HL-60 (cell line): Measurements from ENCODE around the gene SMAD9.

Source experiments
- GABPA ChIP-seq: IDR thresholded peaks from 2 replicates; pipeline ENCODE4 v1.6.1; 2012; ENCODE audit warnings: low read depth
- POLR2AphosphoS5 ChIP-seq: IDR thresholded peaks from 2 replicates; pipeline ENCODE4 v1.6.1; 2012; ENCODE audit warnings: low read depth
- TF ChIP-seq, protein P1 (sequence below): IDR thresholded peaks from one replicate; pipeline ENCODE4 v1.5.1; 2011; ENCODE audit warnings: low read length, control low read depth, inconsistent platforms; ENCODE audit not compliant: insufficient read depth
- TF ChIP-seq, protein P2 (sequence below): IDR thresholded peaks from 2 replicates; pipeline ENCODE4 v1.6.1; 2012; ENCODE audit warnings: low read depth; ENCODE audit not compliant: insufficient replicate concordance

GRCh38 chr13:36907266-36907665, 12.8 kb downstream of the SMAD9 start:
- TF ChIP-seq, protein P1, sequence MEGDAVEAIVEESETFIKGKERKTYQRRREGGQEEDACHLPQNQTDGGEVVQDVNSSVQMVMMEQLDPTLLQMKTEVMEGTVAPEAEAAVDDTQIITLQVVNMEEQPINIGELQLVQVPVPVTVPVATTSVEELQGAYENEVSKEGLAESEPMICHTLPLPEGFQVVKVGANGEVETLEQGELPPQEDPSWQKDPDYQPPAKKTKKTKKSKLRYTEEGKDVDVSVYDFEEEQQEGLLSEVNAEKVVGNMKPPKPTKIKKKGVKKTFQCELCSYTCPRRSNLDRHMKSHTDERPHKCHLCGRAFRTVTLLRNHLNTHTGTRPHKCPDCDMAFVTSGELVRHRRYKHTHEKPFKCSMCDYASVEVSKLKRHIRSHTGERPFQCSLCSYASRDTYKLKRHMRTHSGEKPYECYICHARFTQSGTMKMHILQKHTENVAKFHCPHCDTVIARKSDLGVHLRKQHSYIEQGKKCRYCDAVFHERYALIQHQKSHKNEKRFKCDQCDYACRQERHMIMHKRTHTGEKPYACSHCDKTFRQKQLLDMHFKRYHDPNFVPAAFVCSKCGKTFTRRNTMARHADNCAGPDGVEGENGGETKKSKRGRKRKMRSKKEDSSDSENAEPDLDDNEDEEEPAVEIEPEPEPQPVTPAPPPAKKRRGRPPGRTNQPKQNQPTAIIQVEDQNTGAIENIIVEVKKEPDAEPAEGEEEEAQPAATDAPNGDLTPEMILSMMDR, result no peak
- TF ChIP-seq, protein P2, sequence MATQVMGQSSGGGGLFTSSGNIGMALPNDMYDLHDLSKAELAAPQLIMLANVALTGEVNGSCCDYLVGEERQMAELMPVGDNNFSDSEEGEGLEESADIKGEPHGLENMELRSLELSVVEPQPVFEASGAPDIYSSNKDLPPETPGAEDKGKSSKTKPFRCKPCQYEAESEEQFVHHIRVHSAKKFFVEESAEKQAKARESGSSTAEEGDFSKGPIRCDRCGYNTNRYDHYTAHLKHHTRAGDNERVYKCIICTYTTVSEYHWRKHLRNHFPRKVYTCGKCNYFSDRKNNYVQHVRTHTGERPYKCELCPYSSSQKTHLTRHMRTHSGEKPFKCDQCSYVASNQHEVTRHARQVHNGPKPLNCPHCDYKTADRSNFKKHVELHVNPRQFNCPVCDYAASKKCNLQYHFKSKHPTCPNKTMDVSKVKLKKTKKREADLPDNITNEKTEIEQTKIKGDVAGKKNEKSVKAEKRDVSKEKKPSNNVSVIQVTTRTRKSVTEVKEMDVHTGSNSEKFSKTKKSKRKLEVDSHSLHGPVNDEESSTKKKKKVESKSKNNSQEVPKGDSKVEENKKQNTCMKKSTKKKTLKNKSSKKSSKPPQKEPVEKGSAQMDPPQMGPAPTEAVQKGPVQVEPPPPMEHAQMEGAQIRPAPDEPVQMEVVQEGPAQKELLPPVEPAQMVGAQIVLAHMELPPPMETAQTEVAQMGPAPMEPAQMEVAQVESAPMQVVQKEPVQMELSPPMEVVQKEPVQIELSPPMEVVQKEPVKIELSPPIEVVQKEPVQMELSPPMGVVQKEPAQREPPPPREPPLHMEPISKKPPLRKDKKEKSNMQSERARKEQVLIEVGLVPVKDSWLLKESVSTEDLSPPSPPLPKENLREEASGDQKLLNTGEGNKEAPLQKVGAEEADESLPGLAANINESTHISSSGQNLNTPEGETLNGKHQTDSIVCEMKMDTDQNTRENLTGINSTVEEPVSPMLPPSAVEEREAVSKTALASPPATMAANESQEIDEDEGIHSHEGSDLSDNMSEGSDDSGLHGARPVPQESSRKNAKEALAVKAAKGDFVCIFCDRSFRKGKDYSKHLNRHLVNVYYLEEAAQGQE, result no peak
- TF ChIP-seq POLR2AphosphoS5 (no peak), GABPA (no peak)
